Activated CD4-positive, CD25-positive, alpha-beta regulatory T cell treated with anti-CD3 and anti-CD28 coated beads, Interleukin-2, amount 50 U/mL, for 24 hours (primary cell): ENCODE data around the gene WDR5.

Source experiments
- ATAC-seq, 2 donors: fragments of 150-1000 bp; cut with Tn5 transposase; one replicate each; pipeline ENCODE4 v1.10.0; 2021; ENCODE audit warnings: mild to moderate bottlenecking in 1 of 2, moderate library complexity in 1 of 2

WDR5 gene

GRCh38 chr9:134174526-134175290 lies 38.8 kb downstream of the WDR5 start:
- ATAC-seq = no peak

GRCh38 chr9:134175291-134175807 lies 39.5 kb downstream of the WDR5 start:
- ATAC-seq = no peak

- ATAC-seq = no peak
These were observed 40.1 kb downstream of the WDR5 start for GRCh38 chr9:134175808-134176598.

DNA sequence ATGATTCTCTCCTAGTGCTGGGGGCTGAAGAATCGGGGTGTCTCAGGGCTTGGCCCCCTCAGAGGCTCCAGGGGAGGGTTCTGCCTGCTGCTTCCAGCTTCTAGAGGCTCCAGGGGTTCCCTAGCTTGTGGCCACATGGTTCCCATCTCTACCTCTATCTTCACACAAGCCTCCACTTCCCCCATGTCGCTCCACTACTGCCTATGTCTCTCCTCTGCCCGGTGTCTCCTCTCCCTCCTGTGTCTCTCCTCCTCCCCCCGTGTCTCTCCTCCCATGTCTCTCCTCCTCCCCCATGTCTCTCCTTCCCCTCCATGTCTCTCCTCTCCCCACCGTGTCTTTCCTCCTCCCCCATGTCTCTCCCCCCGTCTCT lies 40.7 kb downstream of the WDR5 start:
- no peak for ATAC-seq

GRCh38 chr9:134177186-134177585 lies 41.3 kb downstream of the WDR5 start:
- ATAC-seq = no peak

- ATAC-seq = no peak
These were observed 41.9 kb downstream of the WDR5 start for GRCh38 chr9:134177624-134178393.

DNA sequence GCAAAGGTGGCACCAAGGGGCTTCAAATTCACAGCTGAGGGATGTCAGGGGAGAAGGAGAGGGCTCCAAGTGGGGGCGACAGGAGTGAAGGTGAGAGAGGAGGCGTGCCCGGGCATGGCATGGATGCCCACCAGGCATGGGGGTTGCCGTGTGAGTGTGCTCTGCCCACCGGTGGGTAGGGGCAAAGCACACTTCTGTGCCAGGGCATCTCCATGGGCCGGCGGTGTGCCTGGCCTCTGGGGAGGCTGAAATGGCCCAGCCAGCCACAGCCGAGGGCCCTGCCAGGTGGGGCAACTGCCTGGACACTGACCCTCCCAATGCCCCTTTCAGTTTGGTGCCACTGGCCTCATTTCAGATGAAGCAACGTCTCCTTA lies 42.5 kb downstream of the WDR5 start:
- ATAC-seq = no peak

- ATAC-seq = no peak
These were observed 43.1 kb downstream of the WDR5 start for GRCh38 chr9:134178768-134179551.

GRCh38 chr9:134179595-134179917 lies 43.7 kb downstream of the WDR5 start:
- no peak for ATAC-seq

GRCh38 chr9:134179918-134180785 lies 44.3 kb downstream of the WDR5 start:
- ATAC-seq = no peak

DNA sequence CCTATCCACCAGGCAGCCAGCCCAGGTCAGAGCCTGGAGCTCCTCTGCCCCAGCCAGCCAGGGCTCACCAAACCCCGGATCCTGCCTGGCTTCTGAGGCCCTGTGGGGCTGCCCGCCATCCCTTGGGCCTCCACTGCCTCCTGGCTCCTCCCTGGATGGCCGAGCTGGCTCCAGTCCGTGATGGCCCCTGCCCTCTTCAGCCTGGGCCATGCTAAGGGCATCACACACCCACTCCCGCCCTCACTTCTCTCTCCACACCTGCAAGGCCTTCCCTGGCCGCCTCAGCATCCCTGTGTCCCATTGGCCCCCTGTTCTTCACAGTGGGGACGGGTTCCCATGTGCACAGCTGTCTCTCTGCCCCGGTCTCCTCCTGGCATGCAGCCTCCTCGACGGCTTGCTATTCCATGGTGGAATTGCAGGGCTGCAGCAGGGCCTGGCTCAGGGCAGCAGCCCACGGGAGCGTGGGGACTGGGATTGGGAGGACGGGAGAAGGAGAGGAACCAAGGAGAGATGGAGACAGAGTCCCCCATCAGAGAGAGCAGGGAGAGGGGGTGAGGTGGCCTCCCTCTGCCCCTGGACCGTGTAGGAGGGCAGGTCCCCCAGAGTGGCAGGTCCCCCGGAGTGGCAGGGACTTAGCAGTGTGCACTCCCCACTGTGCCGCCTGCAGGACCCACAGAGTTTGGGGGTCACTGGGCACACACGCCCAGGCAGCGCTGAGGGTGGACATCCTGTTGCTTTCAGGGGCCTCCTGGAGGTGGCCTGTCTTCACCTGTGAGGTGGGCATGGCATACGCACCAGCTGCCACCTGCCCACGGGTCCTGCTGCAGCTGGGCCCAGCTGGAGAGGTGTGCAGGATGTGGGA lies 45.1 kb downstream of the WDR5 start:
- no peak for ATAC-seq

- ATAC-seq = no peak
These were observed 45.8 kb downstream of the WDR5 start for GRCh38 chr9:134181648-134182034.

DNA sequence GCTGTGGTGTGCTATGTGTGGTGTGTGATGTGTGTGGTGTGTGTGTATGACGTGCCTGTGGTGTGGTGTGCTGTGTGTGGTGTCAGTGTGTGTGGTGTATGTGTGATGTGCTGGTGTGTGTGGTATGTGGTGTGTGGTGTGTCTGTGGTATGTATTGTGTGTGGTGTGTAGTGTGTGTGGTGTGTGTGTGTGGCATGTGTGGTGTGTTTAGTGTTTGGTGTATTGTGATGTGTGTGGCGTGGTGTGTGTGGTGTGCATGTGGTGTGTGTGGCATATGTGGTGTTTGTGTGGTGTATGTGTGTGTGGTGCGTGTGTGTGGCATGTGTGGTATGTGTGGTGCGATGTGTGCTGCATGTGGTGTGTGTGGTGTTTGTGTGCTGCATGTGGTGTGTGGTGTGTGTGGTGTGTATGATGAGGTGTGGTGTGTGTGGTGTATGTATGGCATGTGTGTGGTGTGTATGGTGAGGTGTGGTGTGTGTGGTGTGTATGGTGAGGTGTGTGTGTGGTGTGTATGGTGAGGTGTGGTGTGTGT lies 46.7 kb downstream of the WDR5 start:
- ATAC-seq = no peak

DNA sequence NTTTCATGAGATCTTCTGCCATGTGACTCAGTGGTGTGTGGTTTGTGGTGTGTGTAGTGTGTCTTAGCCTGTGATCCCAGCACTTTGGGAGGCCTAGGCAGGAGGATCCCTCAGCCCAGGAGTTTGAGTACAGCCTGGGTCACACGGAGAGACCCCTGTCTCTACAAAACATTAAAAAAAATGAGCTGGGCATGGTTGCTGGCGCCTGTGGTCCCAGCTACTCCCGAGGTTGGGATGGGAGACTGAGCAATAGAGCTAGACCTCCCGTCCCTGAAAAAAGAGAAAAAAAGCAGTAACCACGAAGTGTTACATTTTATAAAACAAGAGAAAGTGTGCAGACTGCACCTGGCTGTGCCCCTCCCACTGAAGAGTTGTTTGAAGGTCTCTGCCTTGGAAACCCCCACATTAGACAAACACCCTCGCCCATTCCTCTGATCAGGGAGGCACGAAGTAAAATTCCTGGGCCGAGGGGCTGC lies 49.7 kb downstream of the WDR5 start:
- ATAC-seq = peak; percentile 52 to 61

DNA sequence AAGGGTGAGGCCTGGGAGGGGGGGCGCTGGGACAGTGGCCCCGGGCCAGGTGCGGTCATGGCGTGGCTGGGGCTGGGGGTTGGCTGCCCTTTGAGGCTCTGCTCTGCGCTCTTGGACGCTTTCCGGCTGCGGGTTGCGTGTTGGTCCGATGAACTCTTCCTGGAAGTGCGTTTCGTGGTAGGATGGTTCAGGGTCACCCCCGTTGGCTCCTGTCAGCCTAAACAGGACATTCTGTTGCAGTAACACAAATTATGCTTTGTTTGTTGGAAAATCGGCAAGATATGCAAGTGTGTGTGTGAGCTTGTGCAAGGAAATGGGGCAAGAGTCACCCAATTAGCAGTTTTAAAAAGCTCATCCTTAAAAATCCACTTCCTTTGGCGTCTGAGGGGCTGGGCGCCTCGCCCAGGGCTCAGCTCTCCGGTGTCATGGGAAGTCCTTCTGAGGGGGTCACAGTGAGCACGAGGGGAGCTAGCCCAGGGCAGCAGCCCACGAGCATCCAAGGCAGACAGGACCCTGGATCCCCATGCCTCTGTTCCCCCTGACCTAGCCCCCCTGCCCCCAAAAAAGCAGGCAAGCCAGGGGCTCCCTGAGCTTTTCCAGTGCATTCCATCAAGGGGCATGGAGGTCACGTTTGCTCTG lies 50.7 kb downstream of the WDR5 start:
- ATAC-seq = no peak

GRCh38 chr9:134187110-134187531 lies 51.2 kb downstream of the WDR5 start:
- no peak for ATAC-seq

DNA sequence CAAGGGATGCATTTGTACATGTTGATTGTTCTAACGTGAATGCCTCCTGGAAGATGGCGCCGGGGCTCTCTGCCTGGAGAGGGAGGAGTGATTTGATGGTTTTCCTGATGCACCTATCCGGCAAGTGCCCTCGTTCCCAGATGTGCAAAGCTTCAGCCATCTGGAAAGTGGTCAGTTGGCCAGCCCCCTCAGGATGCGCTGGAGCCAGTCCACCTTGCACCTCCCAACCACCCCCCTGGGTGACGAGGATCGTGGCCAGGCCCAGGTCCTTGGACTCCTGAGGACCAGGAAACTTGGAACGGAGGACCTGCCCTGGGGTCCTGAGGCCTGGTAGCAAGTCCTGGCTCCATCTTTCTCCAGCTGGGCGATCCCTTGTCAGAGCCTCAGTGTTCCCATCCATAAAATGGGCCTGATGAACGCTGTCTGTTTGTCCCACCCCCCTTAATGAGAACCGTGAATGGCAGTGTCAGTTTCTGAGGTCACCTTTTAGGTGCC lies 52.1 kb downstream of the WDR5 start:
- no peak for ATAC-seq

- no peak for ATAC-seq
These were observed 52.7 kb downstream of the WDR5 start for GRCh38 chr9:134188386-134189144.

GRCh38 chr9:134189145-134189469 lies 53.2 kb downstream of the WDR5 start:
- no peak for ATAC-seq
